K562 (cell line): ENCODE measurements around the gene ARHGEF4. TPM values are rescaled to one million over a fixed set of nuclear protein-coding genes. Genes with fewer than 3 reads are reported as not detected.

ENCODE experiments used
- ATAC-seq: fragments of 200-7000 bp; cut with Tn5 transposase; 3 replicates; pipeline ENCODE4 v1.9.1; 2020; ENCODE audit warnings: moderate library complexity
- BruUV-seq: library from RNA; stranded (reverse); fragments of 400-500 nt; replicated peaks from 2 replicates; lab custom pipeline; 2021; lab: Mats Ljungman, UMichigan
- CTCF ChIA-PET: fragments of 300-600 bp; formaldehyde crosslinking; extraction: SDS; loops from one replicate; lab custom pipeline; 2021; ENCODE audit warnings: low intra/inter-chr PET ratio; lab: Yijun Ruan, JAX
- POLR2A ChIA-PET: fragments of 300-600, 350-650 bp; sonication (Branson Sonifier 250); formaldehyde crosslinking; extraction: SDS; loops from one replicate; lab custom pipeline; 2021; ENCODE audit warnings: antibody characterized with exemption, inconsistent platforms; lab: Yijun Ruan, JAX
- DNase-seq, 4 experiments: peaks; one replicate each; pipeline versions ENCODE4 v3.0.0 to v3.0.0-alpha.2; 2011 to 2018; ENCODE audit warnings: low spot score in 3 of 4, mixed read lengths in 3 of 4; ENCODE audit errors: extremely low read depth in 1 of 4
- FAIRE-seq: peaks from 2 replicates; lab custom pipeline; 2011; peaks lifted over from hg19 to GRCh38; lab: Jason Lieb, UNC
- H2AFZ ChIP-seq: 2 replicates; pipeline ENCODE4 v1.6.0; 2011; ENCODE audit warnings: low read depth, low read length, control low read depth, inconsistent platforms
- H3K27ac ChIP-seq: fragments of 200-600 bp; 3 replicates; pipeline ENCODE4 v1.8.0; 2011; ENCODE audit warnings: low read depth, mild to moderate bottlenecking, control low read depth, inconsistent platforms, low read length, moderate library complexity, mixed read lengths; ENCODE audit errors: extremely low read depth
- H3K27me3 ChIP-seq, 2 experiments: fragments of 300-600 bp in 1 of 2; 2 replicates in 1 of 2; 3 replicates in 1 of 2; pipeline versions ENCODE4 v1.6.0 to v1.8.0; 2011; ENCODE audit warnings: inconsistent platforms in 2 of 2, low read length in 2 of 2, mild to moderate bottlenecking in 1 of 2, mixed read lengths in 1 of 2, moderate library complexity in 1 of 2; ENCODE audit not compliant: control insufficient read depth in 2 of 2, insufficient read depth in 2 of 2
- H3K36me3 ChIP-seq: fragments of 300-600 bp; 3 replicates; pipeline ENCODE4 v1.8.0; 2011; ENCODE audit warnings: mild to moderate bottlenecking, low read length, inconsistent platforms; ENCODE audit not compliant: control insufficient read depth, insufficient read depth
- H3K4me1 ChIP-seq, 2 experiments: fragments of 200-600 bp in 1 of 2; replicated peaks in 1 of 2; 2 replicates in 1 of 2; 3 replicates in 1 of 2; pipeline versions ENCODE4 v1.5.1 to v1.8.0; 2011; ENCODE audit warnings: inconsistent platforms in 2 of 2, low read length in 2 of 2, mild to moderate bottlenecking in 1 of 2, mixed read lengths in 1 of 2, moderate library complexity in 1 of 2; ENCODE audit not compliant: control insufficient read depth in 2 of 2, insufficient read depth in 2 of 2
- H3K4me2 ChIP-seq: 2 replicates; pipeline ENCODE4 v1.6.1; 2011; ENCODE audit warnings: low read length, control low read depth, inconsistent platforms, mixed read lengths; ENCODE audit not compliant: insufficient read depth
- H3K4me3 ChIP-seq: fragments of 200-600 bp; sonication (generic), shearing (Covaris generic); 2 replicates; pipeline ENCODE4 v1.5.1; 2016; ENCODE audit warnings: control low read depth, inconsistent platforms
- H3K79me2 ChIP-seq: fragments of 200-600 bp; 3 replicates; pipeline ENCODE4 v1.8.0; 2011; ENCODE audit warnings: low read length, inconsistent platforms; ENCODE audit not compliant: control insufficient read depth, insufficient read depth
- H3K9ac ChIP-seq, 2 experiments: 2 replicates each; pipeline versions ENCODE4 v1.6.0 to v1.6.1; 2011; ENCODE audit warnings: low read depth in 2 of 2, low read length in 2 of 2, control low read depth in 1 of 2, inconsistent platforms in 1 of 2, mild to moderate bottlenecking in 1 of 2, mixed read lengths in 1 of 2; ENCODE audit not compliant: insufficient read depth in 1 of 2
- H3K9me1 ChIP-seq: one replicate; pipeline ENCODE4 v1.6.0; 2011; ENCODE audit warnings: inconsistent platforms, mild to moderate bottlenecking, low read length, moderate library complexity; ENCODE audit not compliant: control insufficient read depth, insufficient read depth
- H3K9me3 ChIP-seq: replicated peaks from 2 replicates; pipeline ENCODE4 v1.5.1; 2011; ENCODE audit warnings: low read depth, low read length, inconsistent platforms; ENCODE audit not compliant: control insufficient read depth, insufficient read depth
- H4K20me1 ChIP-seq: replicated peaks from 2 replicates; pipeline ENCODE4 v1.6.1; 2011; ENCODE audit warnings: low read length, inconsistent platforms, mixed read lengths; ENCODE audit not compliant: control insufficient read depth, insufficient read depth
- CREB1 ChIP-seq, 2 experiments: sonication (generic) in 1 of 2; formaldehyde crosslinking in 1 of 2; IDR thresholded peaks; 2 replicates each; pipeline versions ENCODE4 v1.6.1 to v1.8.0; 2012 to 2022; ENCODE audit warnings: inconsistent platforms in 1 of 2, mild to moderate bottlenecking in 1 of 2, missing genetic modification reagents in 1 of 2, moderate library complexity in 1 of 2
- E2F6 ChIP-seq, 2 experiments: IDR thresholded peaks; 2 replicates each; pipeline ENCODE4 v1.6.1; 2011; ENCODE audit warnings: borderline replicate concordance in 1 of 2, control low read depth in 1 of 2, low read depth in 1 of 2, low read length in 1 of 2, mild to moderate bottlenecking in 1 of 2, mixed read lengths in 1 of 2, moderate library complexity in 1 of 2; ENCODE audit not compliant: insufficient read depth in 1 of 2, insufficient read length in 1 of 2, poor library complexity in 1 of 2, severe bottlenecking in 1 of 2; ENCODE audit errors: extremely low read depth in 1 of 2
- FOXK1 ChIP-seq: sonication (generic); formaldehyde crosslinking; IDR thresholded peaks from 2 replicates; pipeline ENCODE4 v1.8.0; 2022; ENCODE audit warnings: missing genetic modification reagents, mild to moderate bottlenecking, borderline replicate concordance
- HDAC6 ChIP-seq: IDR thresholded peaks from 2 replicates; pipeline ENCODE4 v1.6.1; 2012; ENCODE audit warnings: low read depth, mild to moderate bottlenecking, control low read depth, inconsistent platforms, low read length, moderate library complexity
- MECOM ChIP-seq: fragments of 250-450 bp; sonication (Bioruptor Pico); IDR thresholded peaks from 2 replicates; pipeline ENCODE4 v1.8.0; 2022; ENCODE audit warnings: inconsistent platforms
- SAP30 ChIP-seq: fragments of 200-600 bp; sonication (generic); IDR thresholded peaks from 2 replicates; pipeline ENCODE4 v1.6.1; 2012; ENCODE audit warnings: borderline replicate concordance, low read depth, mild to moderate bottlenecking, moderate library complexity, low read length, control low read depth, inconsistent platforms; ENCODE audit not compliant: insufficient read depth, poor library complexity, severe bottlenecking
- SMAD2 ChIP-seq: fragments of 150-350 bp; IDR thresholded peaks from 2 replicates; pipeline ENCODE4 v1.6.1; 2014; ENCODE audit warnings: low read depth, mild to moderate bottlenecking, low read length
- TEAD2 ChIP-seq: fragments of 450-650 bp; IDR thresholded peaks from 2 replicates; pipeline ENCODE4 v1.6.1; 2016; ENCODE audit warnings: missing genetic modification characterization, control low read depth, missing compliant biosample characterization
- ZBTB8A ChIP-seq: fragments of 450-650 bp; IDR thresholded peaks from 2 replicates; pipeline ENCODE4 v1.6.1; 2018; ENCODE audit warnings: mild to moderate bottlenecking, moderate library complexity; ENCODE audit not compliant: partially characterized antibody
- ZNF512 ChIP-seq: IDR thresholded peaks from 2 replicates; pipeline ENCODE4 v1.6.1; 2016; ENCODE audit warnings: missing genetic modification characterization, missing compliant biosample characterization
- ZNF778 ChIP-seq: fragments of 450-650 bp; formaldehyde crosslinking; IDR thresholded peaks from 2 replicates; pipeline ENCODE4 v1.4.0; 2020; ENCODE audit warnings: mild to moderate bottlenecking, moderate library complexity
- ZSCAN29 ChIP-seq: fragments of 450-650 bp; IDR thresholded peaks from 2 replicates; pipeline ENCODE4 v1.6.1; 2017
- WGBS: fragments of 100-300 bp; shearing (Covaris generic); methylation state at CpG from one replicate; pipeline ENCODE4 v1.1.6; 2016; ENCODE audit warnings: low coverage, mixed read lengths; ENCODE audit not compliant: insufficient coverage; ENCODE audit errors: missing lambda C conversion rate; 5-methylcytosine and 5-hydroxymethylcytosine counted together
- in situ Hi-C: fragments of 300-500 bp; cut with MboI; formaldehyde crosslinking; loops from 4 replicates; pipeline ENCODE4 v1.15.0; 2018; ENCODE audit warnings: inconsistent platforms, mixed read lengths
- intact Hi-C: fragments of 100-400 bp; cut with micrococcal nuclease; formaldehyde crosslinking; loops from 2 replicates; pipeline ENCODE4 v1.14.2; 2022
- polyA plus RNA-seq, 8 experiments: library from polyadenylated mRNA; depleted of rRNA in 4 of 8; stranded (reverse) in 5 of 8; unstranded in 3 of 8; fragments of >200 nt; fragmentation: Nextera tagmentation in 2 of 8; fragmentation: Illumina TruSeq in 1 of 8; extraction: Ambion mirVana in 2 of 8; extraction: Trizol in 1 of 8; gene quantifications; 2 replicates each; pipeline versions ENCODE4 v1.2.1 to v1.2.3, GENCODE V29; 2011 to 2014; ENCODE audit warnings: inconsistent platforms in 1 of 8, missing spikeins in 1 of 8
- total RNA-seq, 7 experiments: library from RNA; depleted of rRNA in 6 of 7; stranded (reverse); fragments of >200 nt in 6 of 7; fragmentation: Illumina TruSeq in 2 of 7; extraction: Trizol in 2 of 7; gene quantifications; 2 replicates each; pipeline versions ENCODE4 v1.2.1 to v1.2.3, GENCODE V29; 2011 to 2021; ENCODE audit warnings: low replicate concordance in 1 of 7
- TF ChIP-seq, protein P1 (sequence below): fragments of 450-650 bp; IDR thresholded peaks from 2 replicates; pipeline ENCODE4 v1.6.1; 2016; ENCODE audit warnings: borderline replicate concordance
- TF ChIP-seq, protein P2 (sequence below): fragments of 450-650 bp; IDR thresholded peaks from 2 replicates; pipeline ENCODE4 v1.6.1; 2016

Gene ARHGEF4
- total and polyA plus RNA-seq, 9 of the 15 experiments (the other 6 are each of a cell fraction or from before 2014, with no cell fraction given), result not detected

DNA sequence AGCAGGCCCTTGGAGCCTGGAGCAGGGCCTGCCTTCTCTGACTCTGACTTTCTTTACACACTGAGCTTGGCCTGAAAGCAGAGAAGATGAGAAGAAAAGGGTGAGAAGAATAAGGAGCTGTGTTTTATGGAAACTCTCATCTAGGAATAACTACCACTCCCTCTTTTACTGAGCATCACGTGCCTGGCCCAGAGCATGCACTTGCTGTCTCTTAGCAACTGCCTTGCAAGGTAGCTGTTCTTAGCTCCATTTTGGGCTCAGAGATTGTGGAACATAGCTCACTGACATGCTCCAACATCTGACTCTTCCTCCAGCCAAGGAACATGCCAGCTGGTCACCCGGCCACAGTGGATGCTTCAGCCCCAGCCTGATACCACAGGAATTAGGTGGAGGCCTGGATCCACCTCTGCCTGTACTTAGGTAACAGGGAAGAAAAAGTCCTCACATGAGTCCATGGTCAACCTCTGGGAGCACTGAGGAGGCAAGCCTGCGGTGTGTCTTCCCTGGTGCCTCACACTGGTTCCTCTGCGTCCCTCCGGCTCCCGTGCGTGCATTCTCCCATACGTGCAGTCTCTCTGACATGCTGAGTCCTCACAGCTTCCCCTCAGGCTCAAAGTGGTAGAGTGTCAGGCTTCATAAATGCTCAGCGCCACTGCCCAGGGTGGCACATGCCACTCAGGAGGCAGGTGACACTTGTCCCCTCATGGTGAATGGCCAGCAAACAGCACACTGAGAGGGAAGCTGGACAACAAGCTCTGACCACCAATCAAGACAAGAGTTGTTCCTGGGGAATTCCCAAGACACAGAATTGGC is 45.7 kb upstream of the ARHGEF4 start:
- no peak for DNase-seq
- under 1% methylated on average over 9 of the region's 9 CpGs for WGBS
- in situ Hi-C loops, result no loop called here
- peaks cover 9 to 26% of the 10 kb centered on the region in 2 experiments for H3K27me3 ChIP-seq
- no peak overlapping the region for H2AFZ ChIP-seq
- H3K9ac ChIP-seq, result no peak overlapping the region
- intact Hi-C loops, result no loop called here
- ChIA-PET CTCF (no interaction called here), POLR2A (interaction anchor here (0.6 kb wide), 1 partner anchor 132 kb away, joined by 3 read pairs; no protein-coding TSS in a partner anchor)
- H3K4me2 ChIP-seq, result no peak overlapping the region
- H3K36me3 ChIP-seq, result no peaks in the 10 kb centered on the region
- H3K27ac ChIP-seq, result no peak overlapping the region
- no peak for FAIRE-seq
- no peaks in the 10 kb centered on the region for H3K79me2 ChIP-seq
- no peak for ATAC-seq
- no peaks in the 10 kb centered on the region for H3K9me3 ChIP-seq
- BruUV-seq, result no TSS peak
- H3K9me1 ChIP-seq, result no peaks in the 10 kb centered on the region
- H4K20me1 ChIP-seq, result no peaks in the 10 kb centered on the region
- no peak overlapping the region for H3K4me3 ChIP-seq
- no peaks in the 10 kb centered on the region for H3K4me1 ChIP-seq
- TF ChIP-seq, protein P1, sequence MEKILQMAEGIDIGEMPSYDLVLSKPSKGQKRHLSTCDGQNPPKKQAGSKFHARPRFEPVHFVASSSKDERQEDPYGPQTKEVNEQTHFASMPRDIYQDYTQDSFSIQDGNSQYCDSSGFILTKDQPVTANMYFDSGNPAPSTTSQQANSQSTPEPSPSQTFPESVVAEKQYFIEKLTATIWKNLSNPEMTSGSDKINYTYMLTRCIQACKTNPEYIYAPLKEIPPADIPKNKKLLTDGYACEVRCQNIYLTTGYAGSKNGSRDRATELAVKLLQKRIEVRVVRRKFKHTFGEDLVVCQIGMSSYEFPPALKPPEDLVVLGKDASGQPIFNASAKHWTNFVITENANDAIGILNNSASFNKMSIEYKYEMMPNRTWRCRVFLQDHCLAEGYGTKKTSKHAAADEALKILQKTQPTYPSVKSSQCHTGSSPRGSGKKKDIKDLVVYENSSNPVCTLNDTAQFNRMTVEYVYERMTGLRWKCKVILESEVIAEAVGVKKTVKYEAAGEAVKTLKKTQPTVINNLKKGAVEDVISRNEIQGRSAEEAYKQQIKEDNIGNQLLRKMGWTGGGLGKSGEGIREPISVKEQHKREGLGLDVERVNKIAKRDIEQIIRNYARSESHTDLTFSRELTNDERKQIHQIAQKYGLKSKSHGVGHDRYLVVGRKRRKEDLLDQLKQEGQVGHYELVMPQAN, result no peak
- TF ChIP-seq FOXK1 (CRISPR knock-in tag) (no peak), ZNF512 (no peak), ZSCAN29 (no peak), HDAC6 (no peak), MECOM (CRISPR knock-in tag) (no peak), CREB1 (IDR thresholded peaks at IDR 0.05) (no peak), CREB1 (CRISPR knock-in tag; IDR thresholded peaks at IDR 0.05) (no peak), TEAD2 (tag) (no peak), ZBTB8A (no peak), ZNF778 (CRISPR knock-in tag) (no peak), E2F6 (IDR thresholded peaks at IDR 0.05; ENCODE audit: borderline replicate concordance in 1 of 2, extremely low read depth in 1 of 2, insufficient read depth in 1 of 2, insufficient read length in 1 of 2, low read depth in 1 of 2, low read length in 1 of 2, poor library complexity in 1 of 2, severe bottlenecking in 1 of 2) (no peak), SAP30 (no peak), SMAD2 (no peak)
- TF ChIP-seq, protein P2, sequence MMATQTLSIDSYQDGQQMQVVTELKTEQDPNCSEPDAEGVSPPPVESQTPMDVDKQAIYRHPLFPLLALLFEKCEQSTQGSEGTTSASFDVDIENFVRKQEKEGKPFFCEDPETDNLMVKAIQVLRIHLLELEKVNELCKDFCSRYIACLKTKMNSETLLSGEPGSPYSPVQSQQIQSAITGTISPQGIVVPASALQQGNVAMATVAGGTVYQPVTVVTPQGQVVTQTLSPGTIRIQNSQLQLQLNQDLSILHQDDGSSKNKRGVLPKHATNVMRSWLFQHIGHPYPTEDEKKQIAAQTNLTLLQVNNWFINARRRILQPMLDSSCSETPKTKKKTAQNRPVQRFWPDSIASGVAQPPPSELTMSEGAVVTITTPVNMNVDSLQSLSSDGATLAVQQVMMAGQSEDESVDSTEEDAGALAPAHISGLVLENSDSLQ, result no peak
